Type B pancreatic cell (in vitro differentiated cells): ENCODE results near the gene GALNT12. TPM values are rescaled to one million over a fixed set of nuclear protein-coding genes. Genes with fewer than 3 reads are reported as not detected.
A peak's percentile ranks its signal among the peaks of the same experiment; 100 is the strongest.

ENCODE experiments used
- DNase-seq: peaks from one replicate; pipeline ENCODE4 v3.0.0; 2021; ENCODE audit warnings: mixed read lengths; ENCODE audit not compliant: unreplicated experiment; ENCODE audit errors: extremely low spot score
- H3K27ac Mint-ChIP-seq: 2 replicates; pipeline ENCODE4 v1.8.0; 2021; ENCODE audit warnings: mild to moderate bottlenecking, mixed read lengths
- H3K27me3 Mint-ChIP-seq: 2 replicates; pipeline ENCODE4 v1.8.0; 2021; ENCODE audit warnings: mixed read lengths
- H3K36me3 Mint-ChIP-seq: 2 replicates; pipeline ENCODE4 v1.8.0; 2021; ENCODE audit warnings: mixed read lengths
- H3K4me1 Mint-ChIP-seq: one replicate; pipeline ENCODE4 v1.8.0; 2021; ENCODE audit warnings: mixed read lengths; ENCODE audit not compliant: unreplicated experiment
- H3K4me3 Mint-ChIP-seq: 2 replicates; pipeline ENCODE4 v1.8.0; 2021; ENCODE audit warnings: mild to moderate bottlenecking, mixed read lengths
- H3K9me3 Mint-ChIP-seq: 2 replicates; pipeline ENCODE4 v1.8.0; 2021; ENCODE audit warnings: mixed read lengths
- CTCF ChIP-seq: fragments of 200-600 bp; sonication (generic); conservative IDR thresholded peaks from 2 replicates; pipeline ENCODE4 v1.5.0; 2021; ENCODE audit warnings: antibody characterized with exemption, mild to moderate bottlenecking
- total RNA-seq: library from RNA; stranded (reverse); gene quantifications from 2 replicates; pipeline ENCODE4 v1.2.1, GENCODE V29; 2021; ENCODE audit warnings: low replicate concordance

The GALNT12 gene
- total RNA-seq, 1 donor from 2014 or later = 25.8 TPM

DNA sequence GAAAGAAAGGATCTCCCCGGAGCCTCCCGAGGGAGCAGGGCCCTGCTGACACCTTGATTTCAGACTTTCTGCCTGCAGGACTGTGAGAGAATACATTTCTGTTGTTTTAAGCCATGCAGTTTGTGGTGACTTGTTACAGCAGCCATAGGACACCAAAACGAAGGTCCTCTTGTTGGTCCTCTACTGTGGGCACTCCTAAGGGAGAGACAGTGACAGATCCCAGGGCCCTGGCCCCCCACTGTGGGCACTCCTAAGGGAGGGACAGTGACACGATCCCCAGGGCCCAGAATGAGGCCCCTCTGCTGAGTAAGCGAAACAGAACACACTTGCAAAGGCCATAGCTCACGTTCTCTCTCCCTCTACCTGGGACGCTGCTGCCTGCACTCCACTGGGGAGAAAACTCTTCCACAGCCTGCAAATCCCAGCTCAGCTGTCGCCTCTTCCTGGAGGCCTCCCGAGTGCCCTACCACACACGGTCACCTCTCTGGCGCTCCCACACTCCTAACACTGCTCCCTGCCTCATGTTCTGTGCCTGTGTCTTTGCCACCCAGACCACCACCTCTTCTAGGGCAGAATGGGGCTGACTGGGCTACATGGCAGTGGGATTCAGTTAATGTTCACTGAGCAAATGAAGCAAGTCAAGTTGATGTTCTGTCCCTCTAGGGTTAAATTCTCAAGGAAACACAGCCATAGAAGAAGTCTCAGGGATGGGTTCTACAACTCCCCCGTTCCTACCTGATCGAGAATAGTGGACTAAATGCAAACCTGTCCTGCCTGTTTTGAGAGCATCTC is 34.9 kb upstream of the GALNT12 start:
- Mint-ChIP-seq H3K9me3 (no peaks in the 10 kb centered on the region), H3K27me3 (no peaks in the 10 kb centered on the region), H3K4me1 (no peaks in the 10 kb centered on the region), H3K27ac (no peak overlapping the region), H3K36me3 (peaks cover 35% of the 10 kb centered on the region), H3K4me3 (no peak overlapping the region)
- no peak for TF ChIP-seq CTCF
- DNase-seq = no peak

DNA sequence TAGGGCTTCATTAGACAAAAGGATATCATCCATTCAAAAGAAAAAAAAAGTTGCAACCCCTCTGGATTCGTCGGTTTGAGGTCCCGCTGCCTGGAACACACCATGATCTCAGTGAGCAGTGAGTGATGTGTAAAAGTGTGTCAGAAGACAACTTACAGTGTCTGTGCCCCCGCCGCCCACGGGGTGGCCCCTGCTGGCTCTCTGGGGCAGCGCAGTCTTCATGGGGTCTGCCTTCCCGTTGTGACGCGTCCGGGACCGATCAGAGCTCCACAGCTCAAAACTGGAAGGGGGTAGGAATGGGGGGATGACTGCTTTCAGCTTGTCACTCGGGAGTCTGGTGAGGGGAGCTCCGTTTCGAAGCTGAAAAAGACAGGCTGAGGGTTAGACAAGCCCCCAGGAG is 33.7 kb upstream of the GALNT12 start:
- H3K27ac Mint-ChIP-seq = no peak overlapping the region
- DNase-seq = no peak
- peaks cover 3% of the 10 kb centered on the region for H3K4me1 Mint-ChIP-seq
- TF ChIP-seq CTCF = no peak
- no peak overlapping the region for H3K4me3 Mint-ChIP-seq
- H3K36me3 Mint-ChIP-seq = peaks cover 35% of the 10 kb centered on the region
- H3K9me3 Mint-ChIP-seq = no peaks in the 10 kb centered on the region
- no peaks in the 10 kb centered on the region for H3K27me3 Mint-ChIP-seq

GRCh38 chr9:98774746-98775145 is 32.7 kb upstream of the GALNT12 start:
- TF ChIP-seq CTCF = peak; percentile 67
- Mint-ChIP-seq H3K4me3 (no peak overlapping the region), H3K36me3 (peaks cover 31% of the 10 kb centered on the region), H3K27me3 (no peaks in the 10 kb centered on the region), H3K9me3 (no peaks in the 10 kb centered on the region), H3K27ac (no peak overlapping the region), H3K4me1 (peaks cover 9% of the 10 kb centered on the region)
- DNase-seq = no peak

- Mint-ChIP-seq H3K27me3 (no peaks in the 10 kb centered on the region), H3K27ac (peak overlapping the region; percentile 30), H3K36me3 (peaks cover 23% of the 10 kb centered on the region), H3K4me1 (peaks cover 9% of the 10 kb centered on the region), H3K4me3 (no peak overlapping the region), H3K9me3 (no peaks in the 10 kb centered on the region)
- no peak for DNase-seq
- peak; percentile 87 for TF ChIP-seq CTCF
Measured at GRCh38 chr9:98775831-98776441, 31.5 kb upstream of the GALNT12 start.

DNA sequence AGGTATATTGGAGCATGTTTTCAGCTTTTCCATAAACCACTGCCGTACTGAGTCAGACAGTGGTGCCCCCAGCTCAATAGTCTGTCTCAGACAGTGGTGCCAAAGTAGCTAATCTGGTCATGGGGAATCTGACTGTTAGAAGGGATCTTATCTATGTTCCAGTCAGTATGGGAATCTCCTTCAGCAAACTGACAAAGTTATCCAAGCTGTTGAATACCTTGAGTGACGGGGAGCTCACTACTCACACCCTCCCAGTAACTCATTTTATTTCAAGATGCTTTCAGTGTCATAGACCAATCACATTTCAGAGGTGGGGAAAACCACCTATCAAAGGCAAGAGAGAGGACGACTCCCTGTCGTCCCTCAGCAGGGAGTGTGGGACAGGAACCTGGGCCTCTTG is 29.9 kb upstream of the GALNT12 start:
- no peak overlapping the region for H3K27ac Mint-ChIP-seq
- peaks cover 24% of the 10 kb centered on the region for H3K36me3 Mint-ChIP-seq
- H3K4me3 Mint-ChIP-seq = no peak overlapping the region
- H3K9me3 Mint-ChIP-seq = peaks cover 4% of the 10 kb centered on the region
- no peaks in the 10 kb centered on the region for H3K27me3 Mint-ChIP-seq
- peaks cover 14% of the 10 kb centered on the region for H3K4me1 Mint-ChIP-seq
- TF ChIP-seq CTCF = no peak
- no peak for DNase-seq
